GM08714 (cell line): ENCODE results near the gene LY6G6C.
"Not testable (repeated sequence)": the region's sequence is repeated elsewhere in the genome, so short reads cannot be mapped to it uniquely, and the experiment has no call there.

Source experiments
- H3K4me3 ChIP-seq: fragments of 200-500 bp; sonication (Bioruptor generic); 2 replicates; pipeline ENCODE4 v1.5.1; 2014; ENCODE audit warnings: mild to moderate bottlenecking, low read length, inconsistent platforms
- ZNF274 ChIP-seq: IDR thresholded peaks from 2 replicates; pipeline ENCODE4 v1.6.1; 2012; ENCODE audit warnings: mild to moderate bottlenecking, low read depth, low read length

LY6G6C gene

GRCh38 chr6:31713465-31713864, 8.1 kb downstream of the LY6G6C start:
- no peak overlapping the region for H3K4me3 ChIP-seq
- TF ChIP-seq ZNF274 = no peak

GRCh38 chr6:31712296-31712695, 9.2 kb downstream of the LY6G6C start:
- TF ChIP-seq ZNF274 = no peak

GRCh38 chr6:31711233-31711632, 10.3 kb downstream of the LY6G6C start:
- no peak for TF ChIP-seq ZNF274
- no peak overlapping the region for H3K4me3 ChIP-seq

More at GRCh38 chr6:31712296-31712695, 9.2 kb downstream of the LY6G6C start:
- no peak overlapping the region for H3K4me3 ChIP-seq

GRCh38 chr6:31710523-31711219, 10.9 kb downstream of the LY6G6C start:
- H3K4me3 ChIP-seq = no peak overlapping the region
- no peak for TF ChIP-seq ZNF274

- not testable (repeated sequence) for H3K4me3 ChIP-seq
These were observed 12.4 kb downstream of the LY6G6C start for GRCh38 chr6:31709157-31709556.

GRCh38 chr6:31708224-31708623, 13.3 kb downstream of the LY6G6C start:
- H3K4me3 ChIP-seq = no peak overlapping the region
- no peak for TF ChIP-seq ZNF274

- H3K4me3 ChIP-seq = no peak overlapping the region
- no peak for TF ChIP-seq ZNF274
These were observed 13.8 kb downstream of the LY6G6C start for GRCh38 chr6:31707701-31708100.

- no peak within 1 kb of the TSS for H3K4me3 ChIP-seq
- TF ChIP-seq ZNF274 = no peak
These were observed 14.9 kb downstream of the LY6G6C start, which contains the start of gene LY6G6F for GRCh38 chr6:31706599-31706998. Gene LY6G6F (plus strand): TSS chr6:31706866. CDS start chr6:31706907, 41 bp downstream.

- H3K4me3 ChIP-seq = no peak overlapping the region
- no peak for TF ChIP-seq ZNF274
These were observed 15.6 kb downstream of the LY6G6C start for GRCh38 chr6:31705931-31706330.

- peak within 1 kb of the TSS; percentile 94 for H3K4me3 ChIP-seq
- no peak for TF ChIP-seq ZNF274
These were observed 18.5 kb downstream of the LY6G6C start, which contains the start of gene ABHD16A for GRCh38 chr6:31702819-31703716. Gene ABHD16A (minus strand): TSS chr6:31703324. CDS start chr6:31703281, 43 bp downstream.

GRCh38 chr6:31702405-31702818, 19.1 kb downstream of the LY6G6C start:
- H3K4me3 ChIP-seq = peak overlapping the region; percentile 94
- TF ChIP-seq ZNF274 = no peak

GRCh38 chr6:31701666-31702404, 19.7 kb downstream of the LY6G6C start:
- no peak for TF ChIP-seq ZNF274

GRCh38 chr6:31700740-31701401, 20.7 kb downstream of the LY6G6C start:
- H3K4me3 ChIP-seq = no peak overlapping the region
- no peak for TF ChIP-seq ZNF274

More at GRCh38 chr6:31701666-31702404, 19.7 kb downstream of the LY6G6C start:
- peak overlapping the region; percentile 94 for H3K4me3 ChIP-seq

GRCh38 chr6:31697555-31697954, 24.0 kb downstream of the LY6G6C start:
- TF ChIP-seq ZNF274 = no peak
- H3K4me3 ChIP-seq = no peak overlapping the region

- no peak overlapping the region for H3K4me3 ChIP-seq
- no peak for TF ChIP-seq ZNF274
These were observed 28.0 kb downstream of the LY6G6C start for GRCh38 chr6:31693535-31693934.
